Prostate gland (tissue), 2 donors: ENCODE data around the gene KRTAP10-9. TPM values are rescaled to one million over a fixed set of nuclear protein-coding genes. Genes with fewer than 3 reads are reported as not detected.
"Not testable (repeated sequence)": the region's sequence is repeated elsewhere in the genome, so short reads cannot be mapped to it uniquely, and the experiment has no call there.

Experiments
- DNase-seq: peaks from one replicate; pipeline ENCODE4 v3.0.0-alpha.2; 2019; ENCODE audit warnings: low spot score
- H3K27ac ChIP-seq, 2 donors: fragments of 200-600 bp; sonication (generic); 2 replicates each; pipeline ENCODE4 v1.5.1; 2017 to 2019
- H3K27me3 ChIP-seq: fragments of 200-600 bp; sonication (generic); replicated peaks from 2 replicates; pipeline ENCODE4 v1.5.1; 2019; ENCODE audit not compliant: insufficient read depth
- H3K36me3 ChIP-seq, 2 donors: fragments of 200-600 bp; sonication (generic); 1 replicate in 1 of 2; 2 replicates in 1 of 2; pipeline versions ENCODE4 v1.5.1 to v1.8.1; 2017 to 2019
- H3K4me1 ChIP-seq: fragments of 200-600 bp; sonication (generic); replicated peaks from 2 replicates; pipeline ENCODE4 v1.5.1; 2019
- H3K4me3 ChIP-seq, 2 donors: fragments of 200-600 bp; sonication (generic); 2 replicates each; pipeline ENCODE4 v1.5.1; 2017 to 2019
- H3K9me3 ChIP-seq: fragments of 200-600 bp; sonication (generic); 2 replicates; pipeline ENCODE4 v1.5.1; 2017
- CTCF ChIP-seq, 4 experiments: fragments of 200-600 bp in 2 of 4; fragments of 450-650 bp in 2 of 4; sonication (generic) in 2 of 4; IDR thresholded peaks; 1 replicate in 3 of 4; 2 replicates in 1 of 4; pipeline ENCODE4 v1.5.1; 2016 to 2019; ENCODE audit warnings: antibody characterized with exemption in 4 of 4, mild to moderate bottlenecking in 2 of 4, moderate library complexity in 2 of 4
- POLR2A ChIP-seq: fragments of 450-650 bp; IDR thresholded peaks from one replicate; pipeline ENCODE4 v1.6.1; 2016; ENCODE audit warnings: antibody characterized with exemption, mild to moderate bottlenecking
- POLR2AphosphoS5 ChIP-seq: sonication (generic); formaldehyde crosslinking; IDR thresholded peaks from one replicate; pipeline ENCODE4 v1.6.1; 2017; ENCODE audit warnings: antibody characterized with exemption
- WGBS: methylation state at CpG from one replicate; pipeline ENCODE4 v1.1.5; 2018; 5-methylcytosine and 5-hydroxymethylcytosine counted together
- intact Hi-C: fragments of 100-400 bp; cut with DNase I; formaldehyde crosslinking; loops from one replicate; pipeline ENCODE4 v1.14.2; 2022
- total RNA-seq, 2 donors: library from RNA; depleted of rRNA; stranded (reverse); fragments of >200 nt; gene quantifications; one replicate each; pipeline ENCODE4 v1.1.0, GENCODE V29; 2016

KRTAP10-9 gene
- not detected for total RNA-seq

- no peak for TF ChIP-seq POLR2AphosphoS5
- no peak for TF ChIP-seq POLR2A
- TF ChIP-seq CTCF (IDR thresholded peaks at IDR 0.05): no peak
- Histone ChIP-seq H3K36me3 (no peaks in the 10 kb centered on the region), H3K4me3 (no peak within 1 kb of the TSS), H3K27me3 (no peaks in the 10 kb centered on the region), H3K9me3 (no peaks in the 10 kb centered on the region), H3K4me1 (no peaks in the 10 kb centered on the region), H3K27ac (no peak within 1 kb of the TSS)
- no peak for DNase-seq
- WGBS: 59% methylated on average over 7 of the region's 7 CpGs
- intact Hi-C loops: no loop called here
Observed at GRCh38 chr21:44626673-44627143, at the start of gene KRTAP10-9. Gene KRTAP10-9, plus strand, starts transcription at chr21:44627093. Its CDS starts 79 bp downstream, at chr21:44627172.

DNA sequence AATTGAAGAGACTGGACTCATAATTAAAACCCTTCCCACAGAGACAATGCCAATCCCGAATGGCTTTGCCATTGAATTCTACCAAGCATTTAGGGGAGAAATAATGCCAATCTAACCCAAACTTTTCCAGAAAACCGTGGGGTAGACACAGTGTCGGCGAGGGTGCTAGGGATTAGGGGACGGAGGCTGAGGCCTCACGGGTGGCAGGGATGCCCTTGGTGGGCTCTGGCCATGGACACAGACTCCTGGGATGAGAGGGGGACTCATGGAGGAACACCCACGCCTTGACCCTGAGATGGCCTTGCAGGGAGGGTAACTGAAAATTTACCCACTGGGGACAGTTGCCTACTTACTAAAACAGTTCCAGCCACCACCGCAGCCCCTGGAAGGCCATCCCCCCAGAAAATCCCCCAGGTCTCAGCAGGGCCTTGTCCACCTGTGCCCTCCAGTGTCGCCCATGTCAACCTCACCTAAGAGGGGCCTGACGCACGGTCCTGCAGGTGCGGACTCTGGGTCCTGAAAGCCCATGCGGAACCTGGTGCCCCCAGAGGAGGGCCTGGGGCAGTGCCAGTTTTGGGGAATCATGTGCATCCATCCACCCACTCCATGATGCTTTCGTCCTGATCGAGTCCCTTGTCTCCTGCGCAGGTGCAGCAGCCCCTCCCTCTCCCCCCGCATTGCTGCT, 48.4 kb upstream of the KRTAP10-9 start:
- TF ChIP-seq CTCF (IDR thresholded peaks at IDR 0.05): no peak
- TF ChIP-seq POLR2AphosphoS5: no peak
- no peak for TF ChIP-seq POLR2A
- Histone ChIP-seq H3K27me3 (no peaks in the 10 kb centered on the region), H3K36me3 (no peaks in the 10 kb centered on the region), H3K27ac (no peak overlapping the region), H3K4me3 (no peak overlapping the region), H3K4me1 (no peaks in the 10 kb centered on the region), H3K9me3 (no peaks in the 10 kb centered on the region)
- intact Hi-C loops: no loop called here
- 91% methylated on average over 16 of the region's 17 CpGs for WGBS
- no peak for DNase-seq

- Histone ChIP-seq H3K27me3 (no peaks in the 10 kb centered on the region), H3K27ac (no peak overlapping the region), H3K9me3 (no peaks in the 10 kb centered on the region), H3K4me1 (no peaks in the 10 kb centered on the region), H3K4me3 (no peak overlapping the region), H3K36me3 (no peaks in the 10 kb centered on the region)
- DNase-seq: no peak
- TF ChIP-seq POLR2AphosphoS5 (no peak), POLR2A (no peak), CTCF (IDR thresholded peaks at IDR 0.05) (no peak)
- intact Hi-C loops: no loop called here
- WGBS: 75% methylated on average over 20 of the region's 22 CpGs
Observed at GRCh38 chr21:44579056-44579832, 47.6 kb upstream of the KRTAP10-9 start.

GRCh38 chr21:44579833-44580144, 47.1 kb upstream of the KRTAP10-9 start:
- no peaks in the 10 kb centered on the region for H3K4me1 ChIP-seq

DNA sequence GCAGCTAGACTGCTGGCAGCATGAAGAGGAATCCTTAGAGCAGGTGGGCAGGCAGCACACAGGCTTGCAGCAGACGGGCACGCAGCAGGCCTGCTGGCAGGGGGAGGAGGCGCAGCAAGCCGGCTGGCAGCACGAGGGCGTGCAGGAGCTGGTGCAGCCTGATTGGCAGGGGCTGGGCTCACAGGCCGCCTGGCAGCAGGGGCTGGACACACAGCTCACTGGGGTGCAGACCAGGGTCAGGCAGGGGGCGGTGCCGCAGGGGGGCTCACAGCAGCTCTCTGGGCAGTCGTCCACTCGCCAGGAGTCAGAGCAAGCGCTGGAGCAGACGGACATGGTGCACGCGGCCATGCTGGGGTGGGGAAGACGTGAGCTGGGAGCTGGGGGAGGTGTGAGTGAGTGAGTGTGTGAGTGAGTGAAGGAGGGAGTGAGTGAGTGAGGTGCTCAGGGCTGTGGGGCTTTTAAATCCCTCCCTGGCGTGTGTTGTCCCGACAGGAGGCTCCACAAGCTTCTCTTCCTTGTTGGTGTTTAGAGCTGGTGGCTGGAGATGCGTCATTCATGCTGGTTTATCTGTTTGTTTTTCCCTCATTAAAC, 46.6 kb upstream of the KRTAP10-9 start, which contains the start of gene KRTAP10-5:
Gene KRTAP10-5, minus strand, starts transcription at position 374 of the 591 bp plus-strand sequence. Its CDS starts 26 bp downstream, at position 348.
- DNase-seq, H3K27ac ChIP-seq, H3K4me3 ChIP-seq, H3K9me3 ChIP-seq, H3K4me1 ChIP-seq, intact Hi-C loops, H3K27me3 ChIP-seq, H3K36me3 ChIP-seq: not testable (repeated sequence)
- WGBS: 38% methylated on average over 12 of the region's 19 CpGs

More at GRCh38 chr21:44579833-44580144, 47.1 kb upstream of the KRTAP10-9 start:
- intact Hi-C loops: no loop called here
- 66% methylated on average over 7 of the region's 7 CpGs for WGBS
- Histone ChIP-seq H3K27me3 (no peaks in the 10 kb centered on the region), H3K27ac (no peak overlapping the region), H3K36me3 (no peaks in the 10 kb centered on the region), H3K4me3 (no peak overlapping the region), H3K9me3 (no peaks in the 10 kb centered on the region)
- no peak for TF ChIP-seq POLR2A
- no peak for TF ChIP-seq POLR2AphosphoS5
- no peak for TF ChIP-seq CTCF (IDR thresholded peaks at IDR 0.05)
- no peak for DNase-seq
